Smooth muscle cell (in vitro differentiated cells): ENCODE data around the gene TWSG1. TPM values are rescaled to one million over a fixed set of nuclear protein-coding genes. Genes with fewer than 3 reads are reported as not detected.

Experiments used
- DNase-seq: peaks from one replicate; lab custom pipeline; 2025; ENCODE audit not compliant: unreplicated experiment; lab: John Stamatoyannopoulos, UW
- H2AFZ ChIP-seq: fragments of 200-600 bp; sonication (generic); 2 replicates; pipeline ENCODE4 v1.6.0; 2016; ENCODE audit warnings: antibody characterized with exemption, low read depth, mild to moderate bottlenecking
- H3F3A ChIP-seq: fragments of 200-600 bp; sonication (generic); 2 replicates; pipeline ENCODE4 v1.6.0; 2017; ENCODE audit warnings: antibody characterized with exemption, low read depth
- H3K27ac ChIP-seq: fragments of 200-600 bp; sonication (generic); 2 replicates; pipeline ENCODE4 v1.5.1; 2016; ENCODE audit warnings: low read depth, mild to moderate bottlenecking
- H3K27me3 ChIP-seq: fragments of 200-600 bp; sonication (generic); 2 replicates; pipeline ENCODE4 v1.6.1; 2016; ENCODE audit warnings: low read depth, mild to moderate bottlenecking
- H3K36me3 ChIP-seq: fragments of 200-600 bp; sonication (generic); 2 replicates; pipeline ENCODE4 v1.5.1; 2016; ENCODE audit warnings: low read depth
- H3K4me1 ChIP-seq: fragments of 200-600 bp; sonication (generic); 2 replicates; pipeline ENCODE4 v1.5.1; 2016; ENCODE audit warnings: low read depth
- H3K4me2 ChIP-seq: fragments of 200-600 bp; sonication (generic); 2 replicates; pipeline ENCODE4 v1.6.0; 2016; ENCODE audit warnings: mild to moderate bottlenecking
- H3K4me3 ChIP-seq: fragments of 200-600 bp; sonication (generic); 2 replicates; pipeline ENCODE4 v1.5.1; 2016; ENCODE audit warnings: mild to moderate bottlenecking
- H3K79me2 ChIP-seq: fragments of 200-600 bp; sonication (generic); 2 replicates; pipeline ENCODE4 v1.6.0; 2016; ENCODE audit warnings: low read depth, mild to moderate bottlenecking
- H3K9ac ChIP-seq: fragments of 200-600 bp; sonication (generic); 2 replicates; pipeline ENCODE4 v1.6.0; 2016; ENCODE audit warnings: low read depth
- H3K9me3 ChIP-seq: fragments of 200-600 bp; sonication (generic); replicated peaks from 2 replicates; pipeline ENCODE4 v1.5.1; 2016; ENCODE audit warnings: low read depth
- H4K20me1 ChIP-seq: fragments of 200-600 bp; sonication (generic); 2 replicates; pipeline ENCODE4 v1.6.0; 2016; ENCODE audit warnings: low read depth
- WGBS: methylation state at CpG from one replicate; pipeline ENCODE4 v1.1.7; 2016; ENCODE audit warnings: low lambda C conversion rate; 5-methylcytosine and 5-hydroxymethylcytosine counted together
- polyA plus RNA-seq: library from polyadenylated mRNA; unstranded; fragments of >200 nt; fragmentation: Nextera tagmentation; extraction: Ambion mirVana; gene quantifications from 2 replicates; pipeline ENCODE4 v1.2.1, GENCODE V29; 2016
- total RNA-seq: library from RNA; depleted of rRNA; stranded (reverse); fragments of >200 nt; gene quantifications from 2 replicates; pipeline ENCODE4 v1.2.3, GENCODE V29; 2014
- TF ChIP-seq, protein P1 (sequence below): fragments of 200-600 bp; sonication (generic); IDR thresholded peaks from 2 replicates; pipeline ENCODE4 v1.5.1; 2017; ENCODE audit warnings: borderline replicate concordance, mild to moderate bottlenecking, antibody characterized with exemption; ENCODE audit not compliant: insufficient read depth, poor library complexity, severe bottlenecking

Gene TWSG1
- total and polyA plus RNA-seq, 2 experiments from 2014 or later, result 71.4 to 104 TPM

DNA sequence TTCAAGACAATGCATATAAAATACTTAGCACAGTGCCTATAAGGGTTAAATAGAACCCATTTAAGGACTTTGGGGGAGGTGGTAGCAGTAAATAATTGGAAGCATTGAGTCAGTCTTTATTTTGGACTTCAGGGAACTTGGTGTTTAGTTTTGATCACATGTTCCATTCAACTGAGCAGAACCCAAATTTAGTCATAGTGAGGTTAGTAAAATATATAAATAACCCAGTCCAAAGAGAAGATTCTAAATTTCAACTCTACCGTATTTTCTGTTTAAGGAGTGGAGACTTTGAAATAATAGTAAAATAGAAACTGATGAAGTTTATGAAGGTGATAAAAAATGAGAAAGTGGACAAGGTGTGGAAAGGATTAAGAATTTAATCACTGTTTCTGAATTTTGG, 19.7 kb downstream of the TWSG1 start:
- peaks cover 39% of the 10 kb centered on the region for H4K20me1 ChIP-seq
- DNase-seq, result no peak
- H3K9me3 ChIP-seq, result no peaks in the 10 kb centered on the region
- TF ChIP-seq, protein P1, sequence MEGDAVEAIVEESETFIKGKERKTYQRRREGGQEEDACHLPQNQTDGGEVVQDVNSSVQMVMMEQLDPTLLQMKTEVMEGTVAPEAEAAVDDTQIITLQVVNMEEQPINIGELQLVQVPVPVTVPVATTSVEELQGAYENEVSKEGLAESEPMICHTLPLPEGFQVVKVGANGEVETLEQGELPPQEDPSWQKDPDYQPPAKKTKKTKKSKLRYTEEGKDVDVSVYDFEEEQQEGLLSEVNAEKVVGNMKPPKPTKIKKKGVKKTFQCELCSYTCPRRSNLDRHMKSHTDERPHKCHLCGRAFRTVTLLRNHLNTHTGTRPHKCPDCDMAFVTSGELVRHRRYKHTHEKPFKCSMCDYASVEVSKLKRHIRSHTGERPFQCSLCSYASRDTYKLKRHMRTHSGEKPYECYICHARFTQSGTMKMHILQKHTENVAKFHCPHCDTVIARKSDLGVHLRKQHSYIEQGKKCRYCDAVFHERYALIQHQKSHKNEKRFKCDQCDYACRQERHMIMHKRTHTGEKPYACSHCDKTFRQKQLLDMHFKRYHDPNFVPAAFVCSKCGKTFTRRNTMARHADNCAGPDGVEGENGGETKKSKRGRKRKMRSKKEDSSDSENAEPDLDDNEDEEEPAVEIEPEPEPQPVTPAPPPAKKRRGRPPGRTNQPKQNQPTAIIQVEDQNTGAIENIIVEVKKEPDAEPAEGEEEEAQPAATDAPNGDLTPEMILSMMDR, result no peak
- no peak overlapping the region for H3K9ac ChIP-seq
- H3K36me3 ChIP-seq, result no peaks in the 10 kb centered on the region
- no peak overlapping the region for H3K27ac ChIP-seq
- no peak overlapping the region for H2AFZ ChIP-seq
- H3K79me2 ChIP-seq, result peaks cover 76% of the 10 kb centered on the region
- no peaks in the 10 kb centered on the region for H3F3A ChIP-seq
- no peak overlapping the region for H3K4me3 ChIP-seq
- no peak overlapping the region for H3K4me2 ChIP-seq
- H3K4me1 ChIP-seq, result no peaks in the 10 kb centered on the region
- H3K27me3 ChIP-seq, result no peaks in the 10 kb centered on the region
- 100% methylated on average over 1 of the region's 1 CpG for WGBS

DNA sequence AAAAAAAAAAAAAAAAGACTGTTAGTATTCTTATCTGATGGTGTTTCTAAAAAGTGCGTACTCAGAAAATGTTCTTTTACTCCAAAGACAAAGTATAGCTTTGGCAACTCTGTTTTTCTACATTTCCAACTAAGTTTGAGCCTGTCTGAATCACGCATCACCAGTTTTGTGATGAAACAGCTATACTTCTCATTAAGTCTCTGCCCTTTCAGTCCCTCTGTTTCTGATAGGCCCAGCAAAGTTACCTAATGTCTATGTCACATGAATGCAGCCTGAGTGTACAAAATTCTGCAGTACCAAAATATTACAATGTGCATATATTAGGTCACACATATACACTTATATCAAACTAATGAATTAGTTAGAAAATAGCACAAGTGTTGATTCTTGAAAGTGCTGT, 22.4 kb downstream of the TWSG1 start:
- Histone ChIP-seq H3K9ac (no peak overlapping the region), H3K27me3 (no peaks in the 10 kb centered on the region), H3K9me3 (no peaks in the 10 kb centered on the region), H3K79me2 (peaks cover 53% of the 10 kb centered on the region), H3K36me3 (peaks cover 3% of the 10 kb centered on the region), H3K4me2 (no peak overlapping the region), H3K27ac (no peak overlapping the region), H3F3A (no peaks in the 10 kb centered on the region), H4K20me1 (peaks cover 35% of the 10 kb centered on the region), H3K4me1 (no peaks in the 10 kb centered on the region), H3K4me3 (no peak overlapping the region), H2AFZ (no peak overlapping the region)
- TF ChIP-seq, protein P1, result no peak
- DNase-seq, result no peak
- 95% methylated on average over 2 of the region's 2 CpGs for WGBS

DNA sequence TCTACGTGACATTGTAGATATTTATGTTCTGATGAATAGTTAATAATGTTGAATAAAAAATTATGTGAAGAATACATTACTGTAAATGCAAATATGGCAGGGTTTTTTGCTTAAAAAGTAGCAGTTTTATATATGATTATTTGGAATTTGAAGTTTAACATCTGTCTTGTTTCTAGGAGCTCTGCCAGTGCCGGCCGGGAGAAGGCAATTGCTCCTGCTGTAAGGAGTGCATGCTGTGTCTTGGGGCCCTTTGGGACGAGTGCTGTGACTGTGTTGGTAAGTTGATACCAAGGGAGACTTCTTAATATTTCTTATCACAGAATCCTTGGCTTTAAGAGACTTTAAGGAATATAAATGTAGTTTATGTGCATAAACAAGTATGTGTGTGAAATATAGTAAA, 25.2 kb downstream of the TWSG1 start:
- WGBS, result 92% methylated on average over 4 of the region's 4 CpGs
- peaks cover 44% of the 10 kb centered on the region for H3K79me2 ChIP-seq
- TF ChIP-seq, protein P1, result no peak

DNA sequence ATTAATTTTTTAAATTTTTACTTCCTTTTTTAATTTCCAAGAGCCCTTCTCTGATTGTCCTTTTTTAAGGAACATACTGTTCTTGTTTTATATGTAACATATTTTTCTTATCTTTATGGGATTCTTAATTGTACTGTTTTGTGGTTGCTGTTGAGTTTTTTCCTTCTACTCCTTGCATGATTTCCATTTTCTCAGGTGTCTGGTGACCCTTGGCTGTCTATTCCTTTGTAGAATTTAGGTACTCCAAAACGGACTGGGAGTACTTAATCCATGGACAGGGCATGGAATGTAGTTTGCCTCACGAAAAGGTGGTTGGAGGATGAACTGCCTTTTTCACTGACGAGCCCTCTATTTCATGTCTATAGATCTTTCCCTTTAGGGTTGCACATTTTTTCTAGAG, 26.6 kb downstream of the TWSG1 start:
- no peaks in the 10 kb centered on the region for H3K4me1 ChIP-seq
- no peak overlapping the region for H3K4me3 ChIP-seq
- peaks cover 3% of the 10 kb centered on the region for H3K36me3 ChIP-seq
- no peak overlapping the region for H2AFZ ChIP-seq
- no peaks in the 10 kb centered on the region for H3K9me3 ChIP-seq
- no peak overlapping the region for H3K27ac ChIP-seq
- peaks cover 29% of the 10 kb centered on the region for H4K20me1 ChIP-seq
- no peak overlapping the region for H3K4me2 ChIP-seq
- H3F3A ChIP-seq, result no peaks in the 10 kb centered on the region
- peaks cover 34% of the 10 kb centered on the region for H3K79me2 ChIP-seq
- H3K9ac ChIP-seq, result no peak overlapping the region
- WGBS, result 93% methylated on average over 3 of the region's 3 CpGs
- TF ChIP-seq, protein P1, result no peak
- H3K27me3 ChIP-seq, result no peaks in the 10 kb centered on the region
- no peak for DNase-seq

More for the DNA sequence above, 25.2 kb downstream of the TWSG1 start:
- H3K27me3 ChIP-seq, result no peaks in the 10 kb centered on the region
- no peaks in the 10 kb centered on the region for H3K4me1 ChIP-seq
- no peak for DNase-seq
- H3K4me3 ChIP-seq, result no peak overlapping the region
- H3K4me2 ChIP-seq, result no peak overlapping the region
- peaks cover 3% of the 10 kb centered on the region for H3K36me3 ChIP-seq
- H3K9me3 ChIP-seq, result no peaks in the 10 kb centered on the region
- no peak overlapping the region for H2AFZ ChIP-seq
- peaks cover 30% of the 10 kb centered on the region for H4K20me1 ChIP-seq
- no peaks in the 10 kb centered on the region for H3F3A ChIP-seq
- H3K27ac ChIP-seq, result no peak overlapping the region
- H3K9ac ChIP-seq, result no peak overlapping the region
